Measurements from ENCODE around the gene ENO2.

Gene ENO2

DNA sequence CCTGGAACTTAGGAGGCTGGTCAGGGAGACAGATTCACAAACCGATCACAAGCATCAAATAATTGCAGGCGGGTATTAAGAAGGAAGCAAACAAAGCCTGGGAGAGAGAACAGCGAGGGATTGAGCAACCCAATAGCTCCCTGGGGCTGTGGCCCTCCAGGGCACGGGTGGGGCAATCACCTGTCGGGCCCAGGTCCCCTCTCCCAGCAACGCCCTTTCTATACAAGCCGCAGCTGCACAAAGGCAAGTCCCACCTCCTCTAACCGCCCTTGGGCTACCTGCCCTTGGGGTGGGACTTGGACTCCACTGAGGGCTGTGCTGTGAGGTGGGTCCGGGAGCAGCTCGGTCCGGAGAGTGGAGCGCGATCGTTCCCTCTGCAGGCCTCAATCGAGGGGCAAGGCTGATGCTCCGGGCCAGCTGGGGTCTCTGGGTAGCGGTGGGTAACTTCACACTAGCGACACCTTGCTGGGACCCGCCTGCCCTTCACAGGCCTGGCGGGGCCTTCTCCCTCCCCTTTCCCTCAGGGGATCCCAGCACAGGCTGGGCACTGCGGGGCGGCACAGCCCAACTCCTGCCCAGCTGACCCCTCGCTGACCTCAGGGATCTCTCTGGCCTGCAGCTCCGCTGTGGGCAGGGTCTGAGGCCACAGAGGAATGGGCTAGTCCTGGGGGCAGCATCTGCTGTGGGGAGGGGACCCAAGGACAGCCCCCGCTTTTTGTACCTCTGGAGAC is 48.1 kb downstream of the ENO2 start:
- DNase-seq = peak; percentile 98

DNA sequence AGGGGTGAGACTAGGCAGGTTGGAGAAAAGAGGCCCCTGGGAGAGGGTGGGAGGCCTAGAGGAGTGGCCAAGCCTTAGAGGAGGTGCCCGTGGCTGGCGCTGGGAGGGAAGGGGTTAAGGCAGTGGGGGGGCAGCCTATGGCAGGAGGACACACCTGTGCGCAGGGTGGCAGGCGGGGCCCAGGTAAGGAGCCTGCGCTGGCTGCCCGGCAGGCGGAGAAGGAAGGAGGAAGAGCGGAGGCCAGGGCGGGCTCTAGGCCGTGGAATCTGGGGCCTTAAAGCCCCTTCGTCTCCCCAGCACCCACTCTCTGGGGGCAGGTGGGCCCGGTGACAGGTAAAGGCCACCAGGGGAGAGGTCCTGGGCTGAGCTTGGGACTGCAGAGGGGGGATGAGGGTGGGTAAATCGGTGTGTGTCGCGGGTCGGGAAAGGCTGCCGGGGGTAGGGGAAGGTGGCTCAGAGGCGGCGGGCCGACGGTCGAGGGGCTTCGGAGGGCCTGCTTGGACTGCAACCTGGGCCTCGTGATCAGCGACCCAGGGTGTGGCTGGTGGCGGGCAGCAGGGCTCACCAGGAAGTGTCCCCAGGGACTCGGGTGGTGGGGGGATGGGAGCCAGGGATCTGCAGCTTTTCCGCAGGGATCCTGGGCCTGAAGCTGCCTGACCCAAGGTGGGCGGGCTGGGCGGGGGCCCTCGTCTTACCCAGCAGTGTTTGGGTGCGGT is 48.8 kb downstream of the ENO2 start:
- peak; percentile 100 for DNase-seq

DNA sequence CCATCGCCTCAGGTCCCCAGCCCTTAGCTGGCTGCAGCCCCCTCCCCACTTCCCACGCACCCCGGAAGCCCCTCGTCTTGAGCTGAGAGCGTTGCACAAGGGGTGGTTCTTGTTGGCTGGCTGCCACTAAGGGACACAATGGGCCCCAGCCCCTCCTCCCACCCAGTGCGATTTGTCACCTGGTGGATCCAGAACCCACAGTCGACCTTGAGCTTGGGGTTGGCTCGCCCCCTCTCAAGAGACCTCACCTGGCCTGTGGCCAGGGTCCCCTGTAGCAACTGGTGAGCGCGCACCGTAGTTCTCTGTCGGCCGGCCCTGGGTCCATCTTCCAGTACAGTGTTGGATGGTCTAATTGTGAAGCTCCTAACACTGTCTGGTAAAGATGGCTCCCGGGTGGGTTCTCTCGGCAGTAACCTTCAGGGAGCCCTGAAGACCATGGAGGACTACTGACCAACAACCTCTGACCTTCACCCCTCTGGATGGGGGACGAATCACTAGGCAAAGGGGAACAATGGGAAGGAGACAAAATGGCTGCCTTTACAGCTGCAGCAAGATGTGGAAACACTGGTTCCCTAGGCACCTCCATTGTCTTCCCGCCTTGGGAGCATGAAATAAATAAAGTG is 49.5 kb downstream of the ENO2 start:
- DNase-seq = peak; percentile 86

DNA sequence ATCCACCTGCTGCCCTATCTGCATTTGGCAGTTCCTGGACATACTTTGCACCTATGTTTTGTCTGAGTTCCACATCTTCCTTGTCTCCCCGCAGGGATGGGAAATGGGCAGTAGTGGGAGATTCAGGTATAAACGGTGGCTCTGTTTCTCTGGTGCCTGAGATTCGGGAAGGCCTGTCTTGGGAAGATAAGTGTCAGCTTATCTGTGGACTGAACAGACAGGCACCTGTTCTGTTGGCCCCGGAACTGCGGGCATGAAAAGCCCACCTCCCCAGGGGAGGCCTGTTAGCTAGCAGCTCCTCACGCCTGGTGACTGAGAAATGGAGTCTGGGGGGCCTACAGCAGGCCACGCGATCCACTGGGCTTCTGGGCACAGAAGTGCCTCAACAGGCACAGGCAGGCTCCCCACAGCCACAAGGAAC is 50.2 kb downstream of the ENO2 start:
- DNase-seq = peak; percentile 76

DNA sequence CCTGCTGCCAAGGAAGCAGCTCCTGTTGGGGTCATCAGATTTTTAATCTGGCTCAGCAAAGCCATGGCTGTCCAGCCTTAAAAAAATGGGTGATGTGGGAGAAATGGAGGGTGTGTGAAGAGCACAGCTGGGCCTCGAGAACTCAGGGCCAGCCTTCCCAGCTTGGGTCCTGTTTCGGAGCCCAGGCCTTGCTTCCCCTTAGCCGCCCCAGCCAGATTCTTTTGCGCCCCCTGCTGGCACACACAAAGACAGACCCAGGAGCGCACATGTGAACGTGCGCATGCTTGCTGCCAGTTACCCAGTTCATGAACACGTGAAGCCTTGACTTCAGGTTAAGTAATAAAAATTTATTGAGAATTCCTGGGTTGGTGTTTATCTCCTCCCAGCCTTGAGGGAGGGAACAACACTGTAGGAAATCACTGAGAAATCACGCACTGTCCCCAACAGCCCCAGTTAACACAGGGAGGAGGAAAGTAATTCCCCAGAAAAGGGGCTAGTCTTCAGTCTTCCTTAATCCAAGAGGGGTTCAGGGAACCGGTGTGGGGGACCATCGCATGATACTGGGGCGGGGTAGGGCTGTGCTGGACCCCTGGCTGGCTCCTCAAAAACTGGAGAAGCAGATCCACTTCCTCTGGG is 50.8 kb downstream of the ENO2 start:
- peak; percentile 99 for DNase-seq

DNA sequence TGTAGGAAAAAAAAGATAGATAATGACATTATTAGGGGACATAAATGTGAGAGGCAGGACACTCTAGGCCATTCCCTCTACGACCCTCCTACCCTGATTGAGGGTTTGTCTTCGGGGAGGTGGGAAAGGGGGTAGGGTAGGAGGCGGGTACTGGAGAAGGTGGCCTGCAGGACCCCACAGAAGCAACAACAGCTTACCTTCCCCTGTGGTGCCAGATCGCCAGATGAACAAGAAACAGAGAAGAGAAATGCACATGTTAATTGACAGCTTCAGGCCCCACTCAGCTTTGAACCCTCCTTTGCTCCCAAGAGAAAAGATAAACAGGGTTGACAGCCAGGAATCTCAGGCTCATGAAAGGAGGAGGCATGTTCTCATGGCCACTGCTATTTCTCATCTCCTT is 51.3 kb downstream of the ENO2 start:
- DNase-seq = peak; percentile 52

DNA sequence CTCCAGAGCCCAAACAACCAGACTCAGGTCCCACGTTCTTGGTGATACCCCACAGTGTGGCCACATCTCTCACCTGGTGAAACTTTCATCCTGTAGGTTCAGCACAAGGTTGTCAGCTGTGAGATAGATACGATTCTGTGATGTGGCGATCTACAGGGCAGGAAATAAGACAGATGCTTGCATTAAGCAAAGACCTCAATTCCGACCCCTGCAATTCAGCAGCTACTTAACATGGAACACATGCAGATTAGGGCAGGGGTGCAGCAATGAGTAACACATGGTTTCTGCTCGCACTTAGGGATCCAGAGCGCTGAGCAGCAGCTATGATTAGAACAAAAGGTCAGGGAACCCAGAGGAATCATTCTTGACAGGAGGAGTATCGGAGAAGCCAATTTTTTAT is 52.0 kb downstream of the ENO2 start:
- no peak for DNase-seq

DNA sequence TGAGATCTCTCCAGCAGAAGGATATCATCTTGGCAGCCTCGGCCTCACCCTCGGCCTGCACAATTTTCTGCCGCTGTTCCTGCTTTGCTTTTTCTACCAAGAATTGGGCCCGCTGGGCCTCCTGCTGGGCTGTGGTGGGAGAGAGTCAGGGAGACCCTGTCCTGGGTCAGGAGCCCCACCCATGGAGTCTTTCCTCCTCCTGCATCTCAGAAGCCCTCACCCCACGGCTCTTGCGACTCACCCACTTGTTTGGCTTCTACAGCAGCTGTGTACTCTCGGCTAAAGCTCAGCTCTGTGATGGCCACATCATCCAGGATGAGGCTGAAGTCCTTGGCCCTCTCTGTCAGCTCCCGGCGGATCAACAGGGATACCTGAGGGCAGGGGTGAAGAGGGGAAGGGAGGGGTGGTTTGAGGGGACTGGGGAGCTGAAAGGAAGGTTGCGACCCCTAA is 53.3 kb downstream of the ENO2 start:
- DNase-seq = peak; percentile 60

DNA sequence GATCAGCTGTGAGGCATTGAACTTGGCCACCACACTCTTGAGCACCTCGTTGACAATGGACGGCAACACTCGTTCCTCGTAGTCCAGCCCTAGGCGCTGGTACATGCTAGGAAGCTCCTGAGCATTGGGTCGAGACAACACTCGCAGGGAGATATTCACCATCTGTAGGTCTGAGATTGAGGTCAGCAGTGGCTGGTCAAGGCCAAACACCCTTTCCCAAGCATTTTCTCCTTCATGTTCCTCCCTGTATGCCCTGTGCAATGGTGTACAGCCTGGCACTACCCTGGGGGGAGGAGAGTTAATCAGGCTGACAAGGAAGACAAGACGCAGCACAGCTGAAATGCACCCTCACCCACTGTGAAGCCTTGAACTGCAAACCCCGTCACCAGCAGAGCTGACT is 54.0 kb downstream of the ENO2 start:
- no peak for DNase-seq

DNA sequence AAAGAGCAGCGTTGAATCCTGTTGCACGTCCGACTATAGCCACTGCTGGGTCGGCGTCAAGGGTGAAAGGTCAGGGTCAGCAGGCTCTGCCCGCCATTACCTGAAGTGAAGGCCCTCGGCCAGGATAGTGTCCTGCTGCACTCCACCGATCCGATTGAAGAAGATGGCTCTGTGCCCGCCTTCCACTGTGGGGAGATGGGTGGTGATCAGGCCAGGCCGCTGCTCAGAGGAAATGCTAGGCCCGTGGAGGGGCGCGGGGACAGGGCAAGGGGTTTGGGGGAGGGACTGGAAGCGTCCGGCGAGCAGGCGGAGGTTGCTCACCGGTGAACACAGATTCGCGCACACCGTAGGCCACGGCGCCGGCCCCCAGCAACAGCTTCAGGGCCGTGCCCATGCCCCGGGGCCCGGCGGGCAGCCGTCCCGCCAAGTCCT is 55.7 kb downstream of the ENO2 start:
- DNase-seq = no peak
